A673 (cell line): ENCODE measurements around the gene ZNF641.

Source experiments
- EZH2 ChIP-seq: fragments of 200-600 bp; sonication (generic); IDR thresholded peaks from 2 replicates; pipeline ENCODE4 v1.6.1; 2017; ENCODE audit warnings: borderline replicate concordance, low read depth, mild to moderate bottlenecking, mixed read lengths, antibody characterized with exemption, low read length; ENCODE audit not compliant: poor library complexity, severe bottlenecking
- TF ChIP-seq, protein P1 (sequence below): fragments of 300-800, 200-600 bp; sonication (generic); conservative IDR thresholded peaks from 2 replicates; pipeline ENCODE4 v1.5.1; 2017; ENCODE audit warnings: low read depth, mild to moderate bottlenecking, antibody characterized with exemption, low read length, moderate library complexity, mixed read lengths

DNA sequence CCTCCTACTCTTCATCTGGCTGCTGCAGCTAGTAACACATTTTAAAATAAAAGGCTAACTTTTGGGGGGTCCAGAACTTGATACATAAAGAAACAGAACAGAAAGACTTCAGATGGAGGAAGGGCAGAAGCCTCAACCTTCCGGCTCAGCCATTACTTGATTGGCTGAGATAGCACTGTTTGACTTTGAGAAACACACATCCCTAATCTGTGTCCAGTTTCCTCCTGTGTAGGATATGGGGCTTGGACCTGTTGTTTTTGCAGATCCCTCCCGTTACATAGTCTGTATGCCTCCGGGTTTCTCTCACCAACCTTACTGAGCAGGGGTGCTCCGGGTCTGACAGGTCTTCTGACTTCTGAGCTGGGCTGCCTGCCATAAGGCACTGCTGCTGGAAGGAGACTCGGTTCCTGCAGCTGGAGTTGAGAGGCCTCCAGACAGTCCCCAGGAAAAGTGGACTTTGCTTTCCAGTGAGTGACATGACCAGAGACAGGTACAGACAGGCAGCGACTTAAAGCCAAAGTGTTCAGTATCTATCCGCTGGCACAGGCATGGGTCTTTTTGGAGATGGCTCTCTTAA is 8.3 kb upstream of the ZNF641 start:
- no peak for TF ChIP-seq EZH2
- TF ChIP-seq, protein P1, sequence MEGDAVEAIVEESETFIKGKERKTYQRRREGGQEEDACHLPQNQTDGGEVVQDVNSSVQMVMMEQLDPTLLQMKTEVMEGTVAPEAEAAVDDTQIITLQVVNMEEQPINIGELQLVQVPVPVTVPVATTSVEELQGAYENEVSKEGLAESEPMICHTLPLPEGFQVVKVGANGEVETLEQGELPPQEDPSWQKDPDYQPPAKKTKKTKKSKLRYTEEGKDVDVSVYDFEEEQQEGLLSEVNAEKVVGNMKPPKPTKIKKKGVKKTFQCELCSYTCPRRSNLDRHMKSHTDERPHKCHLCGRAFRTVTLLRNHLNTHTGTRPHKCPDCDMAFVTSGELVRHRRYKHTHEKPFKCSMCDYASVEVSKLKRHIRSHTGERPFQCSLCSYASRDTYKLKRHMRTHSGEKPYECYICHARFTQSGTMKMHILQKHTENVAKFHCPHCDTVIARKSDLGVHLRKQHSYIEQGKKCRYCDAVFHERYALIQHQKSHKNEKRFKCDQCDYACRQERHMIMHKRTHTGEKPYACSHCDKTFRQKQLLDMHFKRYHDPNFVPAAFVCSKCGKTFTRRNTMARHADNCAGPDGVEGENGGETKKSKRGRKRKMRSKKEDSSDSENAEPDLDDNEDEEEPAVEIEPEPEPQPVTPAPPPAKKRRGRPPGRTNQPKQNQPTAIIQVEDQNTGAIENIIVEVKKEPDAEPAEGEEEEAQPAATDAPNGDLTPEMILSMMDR = no peak
